GM12874 (cell line): ENCODE data around the gene KIZ.

Experiments
- CTCF ChIP-seq: IDR thresholded peaks from 2 replicates; pipeline ENCODE4 v1.5.1; 2011; ENCODE audit warnings: low read depth, mild to moderate bottlenecking, control low read depth, low read length, moderate library complexity; ENCODE audit not compliant: insufficient read depth

KIZ gene

GRCh38 chr20:21166801-21167200 lies 40.9 kb downstream of the KIZ start:
- TF ChIP-seq CTCF, result no peak

- no peak for TF ChIP-seq CTCF
Observed at GRCh38 chr20:21167261-21167660, 41.4 kb downstream of the KIZ start.

GRCh38 chr20:21172626-21173025 lies 46.7 kb downstream of the KIZ start:
- no peak for TF ChIP-seq CTCF

GRCh38 chr20:21173485-21173884 lies 47.6 kb downstream of the KIZ start:
- no peak for TF ChIP-seq CTCF

- TF ChIP-seq CTCF, result no peak
Observed at GRCh38 chr20:21174516-21175239, 48.8 kb downstream of the KIZ start.

GRCh38 chr20:21175433-21175832 lies 49.6 kb downstream of the KIZ start:
- no peak for TF ChIP-seq CTCF

GRCh38 chr20:21177767-21178166 lies 51.9 kb downstream of the KIZ start:
- no peak for TF ChIP-seq CTCF
